Transverse colon (tissue), 4 donors: Measurements from ENCODE around the gene MGMT. TPM values are rescaled to one million over a fixed set of nuclear protein-coding genes. Genes with fewer than 3 reads are reported as not detected.

ENCODE experiments used
- DNase-seq: peaks from one replicate; pipeline ENCODE4 v3.0.0-alpha.2; 2019
- H3K27ac ChIP-seq, 4 donors: fragments of 200-600 bp; sonication (generic); 2 replicates each; pipeline ENCODE4 v1.5.1; 2016 to 2018; ENCODE audit warnings: inconsistent platforms in 4 of 4
- H3K27me3 ChIP-seq: fragments of 200-600 bp; sonication (generic); 2 replicates; pipeline ENCODE4 v1.5.1; 2017; ENCODE audit warnings: inconsistent platforms
- H3K36me3 ChIP-seq, 4 donors: fragments of 200-600 bp; sonication (generic); 2 replicates each; pipeline ENCODE4 v1.5.1; 2017 to 2019; ENCODE audit warnings: inconsistent platforms in 4 of 4
- H3K4me1 ChIP-seq, 4 donors: fragments of 200-600 bp; sonication (generic); 2 replicates each; pipeline ENCODE4 v1.5.1; 2017 to 2020; ENCODE audit warnings: inconsistent platforms in 4 of 4
- H3K4me3 ChIP-seq, 4 donors: fragments of 200-600 bp; sonication (generic); 1 replicate in 1 of 4; 2 replicates in 3 of 4; pipeline versions ENCODE4 v1.5.1 to v1.6.1; 2017 to 2019; ENCODE audit warnings: inconsistent platforms in 4 of 4
- H3K9me3 ChIP-seq, 2 donors: fragments of 200-600 bp; sonication (generic); 2 replicates each; pipeline ENCODE4 v1.5.1; 2017 to 2019; ENCODE audit warnings: inconsistent platforms in 2 of 2
- CTCF ChIP-seq, 5 experiments: fragments of 200-600 bp in 3 of 5; fragments of 450-650 bp in 2 of 5; sonication (generic) in 3 of 5; IDR thresholded peaks; 1 replicate in 2 of 5; 2 replicates in 3 of 5; pipeline ENCODE4 v1.5.1; 2016 to 2017; ENCODE audit warnings: antibody characterized with exemption in 5 of 5, inconsistent platforms in 3 of 5, mild to moderate bottlenecking in 2 of 5, moderate library complexity in 1 of 5
- EP300 ChIP-seq: sonication (generic); formaldehyde crosslinking; IDR thresholded peaks from one replicate; pipeline ENCODE4 v1.6.1; 2017; ENCODE audit warnings: antibody characterized with exemption, low read depth
- POLR2A ChIP-seq: fragments of 450-650 bp; IDR thresholded peaks from one replicate; pipeline ENCODE4 v1.6.1; 2016; ENCODE audit warnings: antibody characterized with exemption, mild to moderate bottlenecking, moderate library complexity
- POLR2AphosphoS5 ChIP-seq, 3 donors: sonication (generic); formaldehyde crosslinking; IDR thresholded peaks; one replicate each; pipeline ENCODE4 v1.6.1; 2016; ENCODE audit warnings: antibody characterized with exemption in 3 of 3
- WGBS, 2 donors: methylation state at CpG; one replicate each; pipeline ENCODE4 v1.1.5; 2018; ENCODE audit warnings: low coverage in 1 of 2; 5-methylcytosine and 5-hydroxymethylcytosine counted together
- in situ Hi-C, 4 donors: fragments of 200-750 bp; cut with MboI; loops; one replicate each; pipeline versions ENCODE4 v1.15.0 to v1.15.1; 2017; ENCODE audit warnings: low sequenced_read_pairs in 3 of 4, low pct_ligation_motif_present in 1 of 4, low pct_unique_long_range_greater_than_20kb in 1 of 4
- intact Hi-C: fragments of 100-400 bp; cut with DNase I; formaldehyde crosslinking; loops from one replicate; pipeline ENCODE4 v1.15.1; 2023; ENCODE audit warnings: low total_unique reads
- total RNA-seq, 4 donors: library from RNA; depleted of rRNA; stranded (reverse); fragments of >200 nt; gene quantifications; one replicate each; pipeline ENCODE4 v1.1.0, GENCODE V29; 2016

Gene MGMT
- total RNA-seq, 4 donors from 2014 or later, result 6.6 to 28.9 (median 14.0) TPM

GRCh38 chr10:129521161-129522025, 54.4 kb downstream of the MGMT start:
- no peaks in the 10 kb centered on the region for H3K36me3 ChIP-seq

GRCh38 chr10:129522041-129522585, 55.1 kb downstream of the MGMT start:
- WGBS, 2 donors, result 93 to 95% methylated on average over 4 to 7 of the region's 7 CpGs
- intact Hi-C loops, result no loop called here
- H3K27ac ChIP-seq, result no peak overlapping the region
- peaks cover 0 to 12% (median 0%) of the 10 kb centered on the region in 4 donors for H3K4me1 ChIP-seq
- H3K9me3 ChIP-seq, result no peaks in the 10 kb centered on the region
- TF ChIP-seq POLR2AphosphoS5 (IDR thresholded peaks at IDR 0.05) (no peak), CTCF (IDR thresholded peaks at IDR 0.05) (no peak), POLR2A (no peak), EP300 (no peak)
- no peaks in the 10 kb centered on the region for H3K36me3 ChIP-seq
- no peak overlapping the region for H3K4me3 ChIP-seq
- in situ Hi-C loops, result no loop called here
- no peak for DNase-seq
- no peaks in the 10 kb centered on the region for H3K27me3 ChIP-seq

More at GRCh38 chr10:129521161-129522025, 54.4 kb downstream of the MGMT start:
- H3K27ac ChIP-seq, result no peak overlapping the region
- 94% methylated on average over 20 of the region's 22 CpGs; no CpG with 5 or more reads in 1 of the 2 donors for WGBS, 2 donors
- in situ Hi-C loops, result no loop called here
- intact Hi-C loops, result no loop called here
- H3K9me3 ChIP-seq, result no peaks in the 10 kb centered on the region
- TF ChIP-seq CTCF (IDR thresholded peaks at IDR 0.05), result no peak
- no peak for TF ChIP-seq POLR2AphosphoS5 (IDR thresholded peaks at IDR 0.05)
- no peak for DNase-seq
- H3K4me3 ChIP-seq, result no peak overlapping the region
- no peaks in the 10 kb centered on the region for H3K27me3 ChIP-seq
- peaks cover 0 to 12% (median 0%) of the 10 kb centered on the region in 4 donors for H3K4me1 ChIP-seq

- in situ Hi-C loops, result no loop called here
- H3K27ac ChIP-seq, result no peak overlapping the region
- DNase-seq, result no peak
- no peaks in the 10 kb centered on the region for H3K36me3 ChIP-seq
- WGBS, 2 donors, result 50 to 93% methylated on average over 2 to 27 of the region's 27 CpGs
- H3K4me1 ChIP-seq, result peaks cover 0 to 12% (median 0%) of the 10 kb centered on the region in 4 donors
- H3K4me3 ChIP-seq, result no peak overlapping the region
- intact Hi-C loops, result no loop called here
- H3K9me3 ChIP-seq, result no peaks in the 10 kb centered on the region
- TF ChIP-seq POLR2AphosphoS5 (IDR thresholded peaks at IDR 0.05) (no peak), EP300 (no peak), CTCF (IDR thresholded peaks at IDR 0.05) (no peak), POLR2A (no peak)
- no peaks in the 10 kb centered on the region for H3K27me3 ChIP-seq
These were observed 56.1 kb downstream of the MGMT start for GRCh38 chr10:129523031-129523722.

GRCh38 chr10:129523723-129524316, 56.8 kb downstream of the MGMT start:
- H3K36me3 ChIP-seq, result no peaks in the 10 kb centered on the region
- H3K9me3 ChIP-seq, result no peaks in the 10 kb centered on the region
- intact Hi-C loops, result no loop called here
- DNase-seq, result no peak
- no peak for TF ChIP-seq CTCF (IDR thresholded peaks at IDR 0.05)
- TF ChIP-seq POLR2AphosphoS5 (IDR thresholded peaks at IDR 0.05), result no peak
- TF ChIP-seq POLR2A, result no peak
- no peak for TF ChIP-seq EP300
- no peak overlapping the region for H3K4me3 ChIP-seq
- in situ Hi-C loops, result no loop called here
- peaks cover 0 to 12% (median 0%) of the 10 kb centered on the region in 4 donors for H3K4me1 ChIP-seq
- no peaks in the 10 kb centered on the region for H3K27me3 ChIP-seq
- WGBS, 2 donors, result 78 to 80% methylated on average over 3 to 11 of the region's 11 CpGs
- H3K27ac ChIP-seq, result no peak overlapping the region
